ENCODE measurements around the gene NOL6.

DNA sequence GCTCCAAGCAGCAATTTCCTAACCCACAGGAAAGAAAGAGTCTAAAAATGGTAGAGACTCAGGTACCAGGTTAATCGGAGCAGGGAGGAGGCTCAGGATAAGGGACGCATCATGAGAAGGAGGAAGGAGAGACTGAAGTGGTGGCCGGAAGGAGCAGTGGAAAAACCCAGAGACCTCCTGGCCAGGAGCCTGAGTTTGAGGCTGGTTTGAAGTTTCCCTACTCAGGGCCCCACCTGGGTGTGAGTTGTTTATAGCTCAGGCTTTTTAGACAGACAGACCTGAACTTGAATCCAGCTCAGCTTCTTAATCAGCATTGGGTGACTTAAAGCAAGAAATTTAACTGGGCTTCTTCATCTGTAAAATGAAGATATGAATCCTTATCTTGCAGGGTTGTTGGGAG, 59.5 kb downstream of the NOL6 start:
- no peak for TF ChIP-seq POLR2A (IDR thresholded peaks at IDR 0.05)
- TF ChIP-seq, protein P1, sequence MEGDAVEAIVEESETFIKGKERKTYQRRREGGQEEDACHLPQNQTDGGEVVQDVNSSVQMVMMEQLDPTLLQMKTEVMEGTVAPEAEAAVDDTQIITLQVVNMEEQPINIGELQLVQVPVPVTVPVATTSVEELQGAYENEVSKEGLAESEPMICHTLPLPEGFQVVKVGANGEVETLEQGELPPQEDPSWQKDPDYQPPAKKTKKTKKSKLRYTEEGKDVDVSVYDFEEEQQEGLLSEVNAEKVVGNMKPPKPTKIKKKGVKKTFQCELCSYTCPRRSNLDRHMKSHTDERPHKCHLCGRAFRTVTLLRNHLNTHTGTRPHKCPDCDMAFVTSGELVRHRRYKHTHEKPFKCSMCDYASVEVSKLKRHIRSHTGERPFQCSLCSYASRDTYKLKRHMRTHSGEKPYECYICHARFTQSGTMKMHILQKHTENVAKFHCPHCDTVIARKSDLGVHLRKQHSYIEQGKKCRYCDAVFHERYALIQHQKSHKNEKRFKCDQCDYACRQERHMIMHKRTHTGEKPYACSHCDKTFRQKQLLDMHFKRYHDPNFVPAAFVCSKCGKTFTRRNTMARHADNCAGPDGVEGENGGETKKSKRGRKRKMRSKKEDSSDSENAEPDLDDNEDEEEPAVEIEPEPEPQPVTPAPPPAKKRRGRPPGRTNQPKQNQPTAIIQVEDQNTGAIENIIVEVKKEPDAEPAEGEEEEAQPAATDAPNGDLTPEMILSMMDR (IDR thresholded peaks at IDR 0.05 in 4 of 5, conservative IDR thresholded peaks at IDR 0.05 in 1 of 5) = no peak
